K562 (cell line): Measurements from ENCODE around the gene NISCH. TPM values are rescaled to one million over a fixed set of nuclear protein-coding genes. Genes with fewer than 3 reads are reported as not detected.

Experiments
- ATAC-seq: fragments of 200-7000 bp; cut with Tn5 transposase; 3 replicates; pipeline ENCODE4 v1.9.1; 2020; ENCODE audit warnings: moderate library complexity
- BruUV-seq: library from RNA; stranded (reverse); fragments of 400-500 nt; replicated peaks from 2 replicates; lab custom pipeline; 2021; lab: Mats Ljungman, UMichigan
- CTCF ChIA-PET: fragments of 300-600 bp; formaldehyde crosslinking; extraction: SDS; loops from one replicate; lab custom pipeline; 2021; ENCODE audit warnings: low intra/inter-chr PET ratio; lab: Yijun Ruan, JAX
- POLR2A ChIA-PET: fragments of 300-600, 350-650 bp; sonication (Branson Sonifier 250); formaldehyde crosslinking; extraction: SDS; loops from one replicate; lab custom pipeline; 2021; ENCODE audit warnings: antibody characterized with exemption, inconsistent platforms; lab: Yijun Ruan, JAX
- DNase-seq, 4 experiments: peaks; one replicate each; pipeline versions ENCODE4 v3.0.0 to v3.0.0-alpha.2; 2011 to 2018; ENCODE audit warnings: low spot score in 3 of 4, mixed read lengths in 3 of 4; ENCODE audit errors: extremely low read depth in 1 of 4
- FAIRE-seq: peaks from 2 replicates; lab custom pipeline; 2011; peaks lifted over from hg19 to GRCh38; lab: Jason Lieb, UNC
- H2AFZ ChIP-seq: 2 replicates; pipeline ENCODE4 v1.6.0; 2011; ENCODE audit warnings: low read depth, low read length, control low read depth, inconsistent platforms
- H3K27ac ChIP-seq: fragments of 200-600 bp; 3 replicates; pipeline ENCODE4 v1.8.0; 2011; ENCODE audit warnings: low read depth, mild to moderate bottlenecking, control low read depth, inconsistent platforms, low read length, moderate library complexity, mixed read lengths; ENCODE audit errors: extremely low read depth
- H3K27me3 ChIP-seq, 2 experiments: fragments of 300-600 bp in 1 of 2; 2 replicates in 1 of 2; 3 replicates in 1 of 2; pipeline versions ENCODE4 v1.6.0 to v1.8.0; 2011; ENCODE audit warnings: inconsistent platforms in 2 of 2, low read length in 2 of 2, mild to moderate bottlenecking in 1 of 2, mixed read lengths in 1 of 2, moderate library complexity in 1 of 2; ENCODE audit not compliant: control insufficient read depth in 2 of 2, insufficient read depth in 2 of 2
- H3K36me3 ChIP-seq: fragments of 300-600 bp; 3 replicates; pipeline ENCODE4 v1.8.0; 2011; ENCODE audit warnings: mild to moderate bottlenecking, low read length, inconsistent platforms; ENCODE audit not compliant: control insufficient read depth, insufficient read depth
- H3K4me1 ChIP-seq, 2 experiments: fragments of 200-600 bp in 1 of 2; replicated peaks in 1 of 2; 2 replicates in 1 of 2; 3 replicates in 1 of 2; pipeline versions ENCODE4 v1.5.1 to v1.8.0; 2011; ENCODE audit warnings: inconsistent platforms in 2 of 2, low read length in 2 of 2, mild to moderate bottlenecking in 1 of 2, mixed read lengths in 1 of 2, moderate library complexity in 1 of 2; ENCODE audit not compliant: control insufficient read depth in 2 of 2, insufficient read depth in 2 of 2
- H3K4me2 ChIP-seq: 2 replicates; pipeline ENCODE4 v1.6.1; 2011; ENCODE audit warnings: low read length, control low read depth, inconsistent platforms, mixed read lengths; ENCODE audit not compliant: insufficient read depth
- H3K4me3 ChIP-seq: fragments of 200-600 bp; sonication (generic), shearing (Covaris generic); 2 replicates; pipeline ENCODE4 v1.5.1; 2016; ENCODE audit warnings: control low read depth, inconsistent platforms
- H3K79me2 ChIP-seq: fragments of 200-600 bp; 3 replicates; pipeline ENCODE4 v1.8.0; 2011; ENCODE audit warnings: low read length, inconsistent platforms; ENCODE audit not compliant: control insufficient read depth, insufficient read depth
- H3K9ac ChIP-seq, 2 experiments: 2 replicates each; pipeline versions ENCODE4 v1.6.0 to v1.6.1; 2011; ENCODE audit warnings: low read depth in 2 of 2, low read length in 2 of 2, control low read depth in 1 of 2, inconsistent platforms in 1 of 2, mild to moderate bottlenecking in 1 of 2, mixed read lengths in 1 of 2; ENCODE audit not compliant: insufficient read depth in 1 of 2
- H3K9me1 ChIP-seq: one replicate; pipeline ENCODE4 v1.6.0; 2011; ENCODE audit warnings: inconsistent platforms, mild to moderate bottlenecking, low read length, moderate library complexity; ENCODE audit not compliant: control insufficient read depth, insufficient read depth
- H3K9me3 ChIP-seq: replicated peaks from 2 replicates; pipeline ENCODE4 v1.5.1; 2011; ENCODE audit warnings: low read depth, low read length, inconsistent platforms; ENCODE audit not compliant: control insufficient read depth, insufficient read depth
- H4K20me1 ChIP-seq: replicated peaks from 2 replicates; pipeline ENCODE4 v1.6.1; 2011; ENCODE audit warnings: low read length, inconsistent platforms, mixed read lengths; ENCODE audit not compliant: control insufficient read depth, insufficient read depth
- KDM1A ChIP-seq, 2 experiments: fragments of 450-650 bp; IDR thresholded peaks; 2 replicates each; pipeline ENCODE4 v1.6.1; 2016; ENCODE audit warnings: mild to moderate bottlenecking in 2 of 2
- TCF7L2 ChIP-seq: fragments of 150-350 bp; IDR thresholded peaks from 2 replicates; pipeline ENCODE4 v1.6.1; 2016; ENCODE audit warnings: low read depth, mild to moderate bottlenecking, low read length, moderate library complexity
- ZFX ChIP-seq: sonication (generic); formaldehyde crosslinking; IDR thresholded peaks from 2 replicates; pipeline ENCODE4 v1.8.0; 2022; ENCODE audit warnings: mild to moderate bottlenecking, missing genetic modification reagents, moderate library complexity
- ZSCAN29 ChIP-seq: fragments of 450-650 bp; IDR thresholded peaks from 2 replicates; pipeline ENCODE4 v1.6.1; 2017
- WGBS: fragments of 100-300 bp; shearing (Covaris generic); methylation state at CpG from one replicate; pipeline ENCODE4 v1.1.6; 2016; ENCODE audit warnings: low coverage, mixed read lengths; ENCODE audit not compliant: insufficient coverage; ENCODE audit errors: missing lambda C conversion rate; 5-methylcytosine and 5-hydroxymethylcytosine counted together
- in situ Hi-C: fragments of 300-500 bp; cut with MboI; formaldehyde crosslinking; loops from 4 replicates; pipeline ENCODE4 v1.15.0; 2018; ENCODE audit warnings: inconsistent platforms, mixed read lengths
- intact Hi-C: fragments of 100-400 bp; cut with micrococcal nuclease; formaldehyde crosslinking; loops from 2 replicates; pipeline ENCODE4 v1.14.2; 2022
- polyA plus RNA-seq, 8 experiments: library from polyadenylated mRNA; depleted of rRNA in 4 of 8; stranded (reverse) in 5 of 8; unstranded in 3 of 8; fragments of >200 nt; fragmentation: Nextera tagmentation in 2 of 8; fragmentation: Illumina TruSeq in 1 of 8; extraction: Ambion mirVana in 2 of 8; extraction: Trizol in 1 of 8; gene quantifications; 2 replicates each; pipeline versions ENCODE4 v1.2.1 to v1.2.3, GENCODE V29; 2011 to 2014; ENCODE audit warnings: inconsistent platforms in 1 of 8, missing spikeins in 1 of 8
- total RNA-seq, 7 experiments: library from RNA; depleted of rRNA in 6 of 7; stranded (reverse); fragments of >200 nt in 6 of 7; fragmentation: Illumina TruSeq in 2 of 7; extraction: Trizol in 2 of 7; gene quantifications; 2 replicates each; pipeline versions ENCODE4 v1.2.1 to v1.2.3, GENCODE V29; 2011 to 2021; ENCODE audit warnings: low replicate concordance in 1 of 7
- TF ChIP-seq, protein P1 (sequence below): sonication (generic); formaldehyde crosslinking; IDR thresholded peaks from 2 replicates; pipeline ENCODE4 v1.9.0; 2022; ENCODE audit warnings: mild to moderate bottlenecking, missing genetic modification reagents
- TF ChIP-seq, protein P2 (sequence below): sonication (generic); formaldehyde crosslinking; IDR thresholded peaks from 2 replicates; pipeline ENCODE4 v1.9.0; 2022; ENCODE audit warnings: mild to moderate bottlenecking, missing genetic modification reagents

The NISCH gene
- total and polyA plus RNA-seq, 9 of the 15 experiments (the other 6 are each of a cell fraction or from before 2014, with no cell fraction given) = 0.44 to 43.5 (median 23.4) TPM

DNA sequence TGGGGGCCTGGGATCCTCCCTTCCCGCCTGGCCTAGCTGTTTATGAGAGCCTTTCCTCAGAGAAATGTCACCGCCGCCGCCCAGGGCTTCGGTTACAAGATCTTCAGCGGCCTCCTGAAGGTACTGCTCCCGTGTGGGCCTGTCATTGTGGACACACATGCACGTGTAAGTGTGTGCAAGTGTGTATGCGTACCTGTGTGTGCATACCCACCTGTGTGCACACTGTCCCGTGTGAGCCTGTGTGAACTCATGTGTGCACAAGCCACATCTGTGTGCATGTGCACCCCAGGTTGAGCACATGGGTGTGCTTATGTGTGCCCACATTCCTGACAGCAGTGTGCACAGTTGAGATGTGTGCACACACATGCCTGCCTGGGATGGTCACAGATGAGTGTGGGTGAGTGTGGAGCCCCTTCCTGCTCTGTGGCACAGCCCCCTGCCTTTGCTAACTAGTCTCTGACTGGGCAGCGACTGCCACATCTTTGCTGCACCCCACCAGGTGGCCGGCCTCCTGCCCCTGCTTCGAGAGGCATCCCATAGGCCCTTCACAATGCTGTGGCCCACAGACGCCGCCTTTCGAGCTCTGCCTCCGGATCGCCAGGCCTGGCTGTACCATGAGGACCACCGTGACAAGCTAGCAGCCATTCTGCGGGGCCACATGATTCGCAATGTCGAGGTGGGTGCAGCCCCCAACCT is 64.2 kb downstream of the NISCH start:
- CTCF ChIA-PET = no interaction called here
- in situ Hi-C loops = no loop called here

More for the DNA sequence above, 64.2 kb downstream of the NISCH start:
- BruUV-seq = no TSS peak
- H3K9ac ChIP-seq = peak overlapping the region in 1 of 2 experiments; percentile 82; a peak in 2 of 4 replicates
- no peaks in the 10 kb centered on the region for H3K9me3 ChIP-seq
- no peak for FAIRE-seq
- no peak; the same call in 1 of the 3 replicates for ATAC-seq
- peak overlapping the region; percentile 80 for H2AFZ ChIP-seq
- 47% methylated on average over 12 of the region's 22 CpGs for WGBS
- no peak overlapping the region for H3K4me3 ChIP-seq
- DNase-seq = no peak
- POLR2A ChIA-PET = interaction anchor here (0.7 to 0.8 kb wide), 2 partner anchors 13 to 23 kb away, joined by 3 to 5 read pairs; no protein-coding TSS in a partner anchor
- H3K27me3 ChIP-seq = no peaks in the 10 kb centered on the region
- H3K9me1 ChIP-seq = no peaks in the 10 kb centered on the region
- no peaks in the 10 kb centered on the region for H4K20me1 ChIP-seq
- TF ChIP-seq ZFX (peak; percentile 1; the same call in 1 of the 2 replicates), TCF7L2 (no peak), ZSCAN29 (no peak), KDM1A (IDR thresholded peaks at IDR 0.05) (peak in 1 of 2 experiments; percentile 89; a peak in 1 of 4 replicates)
- TF ChIP-seq, protein P1, sequence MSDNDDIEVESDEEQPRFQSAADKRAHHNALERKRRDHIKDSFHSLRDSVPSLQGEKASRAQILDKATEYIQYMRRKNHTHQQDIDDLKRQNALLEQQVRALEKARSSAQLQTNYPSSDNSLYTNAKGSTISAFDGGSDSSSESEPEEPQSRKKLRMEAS (CRISPR knock-in tag) = peak; percentile 65; the same call in 1 of the 2 replicates
- TF ChIP-seq, protein P2, sequence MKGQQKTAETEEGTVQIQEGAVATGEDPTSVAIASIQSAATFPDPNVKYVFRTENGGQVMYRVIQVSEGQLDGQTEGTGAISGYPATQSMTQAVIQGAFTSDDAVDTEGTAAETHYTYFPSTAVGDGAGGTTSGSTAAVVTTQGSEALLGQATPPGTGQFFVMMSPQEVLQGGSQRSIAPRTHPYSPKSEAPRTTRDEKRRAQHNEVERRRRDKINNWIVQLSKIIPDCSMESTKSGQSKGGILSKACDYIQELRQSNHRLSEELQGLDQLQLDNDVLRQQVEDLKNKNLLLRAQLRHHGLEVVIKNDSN (CRISPR knock-in tag) = peak; percentile 29; the same call in 1 of the 2 replicates
- intact Hi-C loops = no loop called here
- H3K27ac ChIP-seq = no peak overlapping the region
- peaks cover 12 to 66% of the 10 kb centered on the region in 2 experiments; a peak in 4 of 5 replicates for H3K4me1 ChIP-seq
- H3K79me2 ChIP-seq = no peaks in the 10 kb centered on the region
- H3K4me2 ChIP-seq = peak overlapping the region; percentile 59
- peaks cover 12% of the 10 kb centered on the region; the same call in 2 of the 3 replicates for H3K36me3 ChIP-seq
